ENCODE data around the gene MGA. TPM values are rescaled to one million over a fixed set of nuclear protein-coding genes. Genes with fewer than 3 reads are reported as not detected.

MGA gene
- total RNA-seq, 1 donor from 2014 or later: 32.6 TPM

GRCh38 chr15:41688671-41689070 lies 28.5 kb downstream of the MGA start:
- Histone ChIP-seq H3K4me1 (ENCODE audit: insufficient read depth, low read length) (no peaks in the 10 kb centered on the region), H3K79me2 (ENCODE audit: insufficient read depth, low read length) (peaks cover 93% of the 10 kb centered on the region), H3K36me3 (ENCODE audit: insufficient read depth, low read length) (no peaks in the 10 kb centered on the region), H3K27ac (ENCODE audit: low read depth, low read length) (no peak overlapping the region), H3K4me2 (ENCODE audit: low read length) (no peak overlapping the region), H4K20me1 (ENCODE audit: insufficient read depth, low read length) (peaks cover 85% of the 10 kb centered on the region), H2AFZ (ENCODE audit: low read depth, low read length) (no peak overlapping the region), H3K27me3 (ENCODE audit: insufficient read depth, low read length) (no peaks in the 10 kb centered on the region), H3K9me3 (ENCODE audit: insufficient read depth, low read depth, low read length) (no peaks in the 10 kb centered on the region), H3K4me3 (ENCODE audit: insufficient read depth, low read depth, low read length) (no peak overlapping the region), H3K9ac (ENCODE audit: low read length) (no peak overlapping the region)
- H3K4me1 Mint-ChIP-seq (ENCODE audit: low read depth, unreplicated experiment): peaks cover 21% of the 10 kb centered on the region
- H3K27ac Mint-ChIP-seq (ENCODE audit: unreplicated experiment): no peak overlapping the region
- DNase-seq (ENCODE audit: low read depth): no peak
- no peak for FAIRE-seq
- H3K27me3 Mint-ChIP-seq (ENCODE audit: low read depth, unreplicated experiment): no peaks in the 10 kb centered on the region
- H3K4me3 Mint-ChIP-seq (ENCODE audit: unreplicated experiment): no peak overlapping the region
- H3K9me3 Mint-ChIP-seq (ENCODE audit: unreplicated experiment): no peaks in the 10 kb centered on the region
- no peak for TF ChIP-seq EZH2 (IDR thresholded peaks at IDR 0.05; ENCODE audit: insufficient read depth, low read length)
- TF ChIP-seq CTCF (IDR thresholded peaks at IDR 0.05; ENCODE audit: insufficient read depth, low read depth, low read length): no peak
- no peaks in the 10 kb centered on the region for H3K36me3 Mint-ChIP-seq (ENCODE audit: low read depth, unreplicated experiment)

GRCh38 chr15:41689083-41689482 lies 28.9 kb downstream of the MGA start:
- Histone ChIP-seq H2AFZ (ENCODE audit: low read depth, low read length) (no peak overlapping the region), H3K9me3 (ENCODE audit: insufficient read depth, low read depth, low read length) (no peaks in the 10 kb centered on the region), H3K27me3 (ENCODE audit: insufficient read depth, low read length) (no peaks in the 10 kb centered on the region), H3K36me3 (ENCODE audit: insufficient read depth, low read length) (no peaks in the 10 kb centered on the region), H3K27ac (ENCODE audit: low read depth, low read length) (no peak overlapping the region), H3K9ac (ENCODE audit: low read length) (no peak overlapping the region), H4K20me1 (ENCODE audit: insufficient read depth, low read length) (peaks cover 82% of the 10 kb centered on the region), H3K4me3 (ENCODE audit: insufficient read depth, low read depth, low read length) (no peak overlapping the region), H3K79me2 (ENCODE audit: insufficient read depth, low read length) (peaks cover 93% of the 10 kb centered on the region), H3K4me2 (ENCODE audit: low read length) (no peak overlapping the region), H3K4me1 (ENCODE audit: insufficient read depth, low read length) (no peaks in the 10 kb centered on the region)
- Mint-ChIP-seq H3K9me3 (ENCODE audit: unreplicated experiment) (no peaks in the 10 kb centered on the region), H3K27me3 (ENCODE audit: low read depth, unreplicated experiment) (no peaks in the 10 kb centered on the region), H3K36me3 (ENCODE audit: low read depth, unreplicated experiment) (no peaks in the 10 kb centered on the region), H3K4me3 (ENCODE audit: unreplicated experiment) (no peak overlapping the region), H3K4me1 (ENCODE audit: low read depth, unreplicated experiment) (peaks cover 21% of the 10 kb centered on the region), H3K27ac (ENCODE audit: unreplicated experiment) (no peak overlapping the region)
- TF ChIP-seq CTCF (IDR thresholded peaks at IDR 0.05; ENCODE audit: insufficient read depth, low read depth, low read length): no peak
- no peak for TF ChIP-seq EZH2 (IDR thresholded peaks at IDR 0.05; ENCODE audit: insufficient read depth, low read length)
- DNase-seq (ENCODE audit: low read depth) (no peak), FAIRE-seq (no peak)

GRCh38 chr15:41689834-41690233 lies 29.6 kb downstream of the MGA start:
- Histone ChIP-seq H3K4me2 (ENCODE audit: low read length) (no peak overlapping the region), H3K79me2 (ENCODE audit: insufficient read depth, low read length) (peaks cover 91% of the 10 kb centered on the region), H3K9me3 (ENCODE audit: insufficient read depth, low read depth, low read length) (no peaks in the 10 kb centered on the region), H3K4me3 (ENCODE audit: insufficient read depth, low read depth, low read length) (no peak overlapping the region), H3K9ac (ENCODE audit: low read length) (no peak overlapping the region), H3K36me3 (ENCODE audit: insufficient read depth, low read length) (no peaks in the 10 kb centered on the region), H3K4me1 (ENCODE audit: insufficient read depth, low read length) (no peaks in the 10 kb centered on the region), H4K20me1 (ENCODE audit: insufficient read depth, low read length) (peaks cover 77% of the 10 kb centered on the region), H3K27ac (ENCODE audit: low read depth, low read length) (no peak overlapping the region), H2AFZ (ENCODE audit: low read depth, low read length) (no peak overlapping the region), H3K27me3 (ENCODE audit: insufficient read depth, low read length) (no peaks in the 10 kb centered on the region)
- H3K36me3 Mint-ChIP-seq (ENCODE audit: low read depth, unreplicated experiment): peaks cover under 1% of the 10 kb centered on the region
- FAIRE-seq (no peak), DNase-seq (ENCODE audit: low read depth) (no peak)
- H3K27ac Mint-ChIP-seq (ENCODE audit: unreplicated experiment): no peak overlapping the region
- no peaks in the 10 kb centered on the region for H3K27me3 Mint-ChIP-seq (ENCODE audit: low read depth, unreplicated experiment)
- no peaks in the 10 kb centered on the region for H3K9me3 Mint-ChIP-seq (ENCODE audit: unreplicated experiment)
- no peak for TF ChIP-seq CTCF (IDR thresholded peaks at IDR 0.05; ENCODE audit: insufficient read depth, low read depth, low read length)
- TF ChIP-seq EZH2 (IDR thresholded peaks at IDR 0.05; ENCODE audit: insufficient read depth, low read length): no peak
- H3K4me1 Mint-ChIP-seq (ENCODE audit: low read depth, unreplicated experiment): peaks cover 21% of the 10 kb centered on the region
- no peak overlapping the region for H3K4me3 Mint-ChIP-seq (ENCODE audit: unreplicated experiment)

All from astrocyte (in vitro differentiated cells and primary cell).